RKO (cell line): ENCODE measurements around the gene ITGA3.
A peak's percentile ranks its signal among the peaks of the same experiment; 100 is the strongest.

Source experiments
- DNase-seq: peaks from one replicate; pipeline ENCODE4 v3.0.0-alpha.2; 2016; ENCODE audit warnings: low spot score

ITGA3 gene

DNA sequence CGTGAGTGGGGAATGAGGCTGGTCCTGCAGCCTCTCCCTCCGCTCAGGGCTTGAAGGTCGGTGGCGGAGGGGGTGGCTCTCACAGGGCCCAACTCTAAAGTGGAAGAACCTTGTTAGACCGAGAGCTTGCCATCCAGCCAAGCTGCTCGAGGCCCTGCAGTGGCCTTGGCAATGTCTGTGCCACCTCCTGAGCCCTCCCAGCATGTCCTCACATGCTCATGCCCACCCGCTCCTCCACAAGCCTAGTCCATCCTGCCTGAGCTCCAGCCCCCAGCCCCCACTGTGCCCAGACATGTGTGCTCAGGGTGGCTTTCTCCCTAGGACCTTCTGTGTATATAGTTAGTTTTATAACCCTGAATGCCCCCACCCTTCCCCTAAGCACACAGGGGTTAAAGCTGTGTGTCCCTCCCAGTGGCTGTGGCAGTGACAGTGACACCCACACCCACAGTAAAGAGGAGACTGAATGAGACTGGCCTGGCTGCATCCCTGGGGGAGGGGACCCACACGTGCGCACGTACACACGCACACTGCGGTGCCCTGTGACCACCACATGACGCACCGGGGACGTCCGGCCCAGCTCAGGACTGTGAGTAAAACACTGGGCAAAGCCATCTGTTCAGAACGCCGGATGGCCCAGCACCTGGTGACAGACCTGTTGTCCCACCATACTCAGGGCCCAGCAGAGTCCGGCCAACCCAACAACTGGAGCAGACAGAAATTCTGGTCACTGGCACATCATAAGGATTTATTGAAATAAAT, 54.9 kb downstream of the ITGA3 start:
- DNase-seq, result no peak

DNA sequence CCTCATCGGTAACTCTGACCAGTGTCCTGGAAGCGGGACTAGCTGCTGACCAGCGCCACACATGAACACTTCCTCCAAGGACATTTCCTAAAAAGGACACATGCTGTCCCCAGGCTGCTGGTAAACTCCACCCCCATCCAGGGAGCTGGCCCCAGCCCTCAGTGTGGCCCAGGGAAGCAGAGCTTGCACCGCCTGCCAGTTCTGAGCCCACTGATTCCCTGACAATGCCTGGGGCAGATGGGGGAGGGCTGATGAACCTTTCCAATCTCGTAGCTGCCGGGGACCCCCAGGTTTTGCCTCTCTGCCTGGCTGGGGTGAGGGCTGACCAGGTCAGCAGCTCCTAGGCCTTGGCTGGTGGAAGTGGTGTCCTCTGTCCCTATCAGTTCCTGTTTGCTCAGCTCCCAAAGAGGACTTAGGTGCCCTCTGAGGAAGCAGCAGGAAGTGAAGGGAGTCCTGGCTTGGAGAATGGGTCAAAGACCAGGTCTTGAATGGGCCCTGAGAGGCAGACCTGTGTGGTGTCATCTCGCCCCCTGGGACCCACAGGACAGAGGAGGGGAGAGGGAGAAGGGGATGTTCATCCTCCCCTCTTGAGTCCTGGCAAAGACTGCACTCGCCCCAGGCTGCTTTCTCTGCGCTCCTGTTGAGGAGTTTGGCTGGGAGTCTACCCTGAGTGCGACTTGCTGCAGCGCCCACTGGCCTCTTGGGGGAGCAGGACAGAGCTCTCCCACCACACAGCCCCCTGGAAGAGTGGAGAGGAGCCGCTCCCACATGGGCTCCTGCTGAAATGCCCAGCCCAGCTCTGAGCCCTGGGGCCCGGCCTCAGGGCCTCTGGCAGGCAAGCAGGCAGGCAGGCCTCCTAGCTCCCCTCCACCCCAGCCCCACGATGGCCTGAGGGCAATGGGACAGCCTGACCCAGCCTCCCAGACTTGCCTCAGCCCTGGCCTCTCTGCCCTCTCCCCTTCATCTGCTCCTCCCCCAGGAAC, 56.1 kb downstream of the ITGA3 start:
- DNase-seq, result no peak

DNA sequence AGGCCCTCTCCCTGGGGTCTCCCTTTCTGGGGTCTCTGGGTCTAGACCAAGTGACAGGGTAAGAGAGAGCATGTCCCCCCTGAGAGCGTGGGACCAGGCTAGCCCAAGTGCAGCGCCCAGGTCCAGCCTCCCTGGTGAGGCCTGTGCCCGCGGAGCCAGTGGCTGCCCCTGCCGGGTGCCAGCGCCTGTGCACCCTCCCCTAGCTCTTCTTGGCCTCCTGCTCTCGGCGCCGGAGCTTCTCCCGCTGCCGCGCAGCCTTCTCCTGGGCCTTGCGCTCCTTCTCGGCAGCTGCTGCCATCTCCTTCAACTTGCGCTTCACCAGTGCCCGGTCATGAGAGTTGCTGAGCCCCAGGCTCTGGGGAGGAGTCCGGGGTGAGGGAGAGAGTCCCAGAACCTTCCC, 56.8 kb downstream of the ITGA3 start:
- no peak for DNase-seq

DNA sequence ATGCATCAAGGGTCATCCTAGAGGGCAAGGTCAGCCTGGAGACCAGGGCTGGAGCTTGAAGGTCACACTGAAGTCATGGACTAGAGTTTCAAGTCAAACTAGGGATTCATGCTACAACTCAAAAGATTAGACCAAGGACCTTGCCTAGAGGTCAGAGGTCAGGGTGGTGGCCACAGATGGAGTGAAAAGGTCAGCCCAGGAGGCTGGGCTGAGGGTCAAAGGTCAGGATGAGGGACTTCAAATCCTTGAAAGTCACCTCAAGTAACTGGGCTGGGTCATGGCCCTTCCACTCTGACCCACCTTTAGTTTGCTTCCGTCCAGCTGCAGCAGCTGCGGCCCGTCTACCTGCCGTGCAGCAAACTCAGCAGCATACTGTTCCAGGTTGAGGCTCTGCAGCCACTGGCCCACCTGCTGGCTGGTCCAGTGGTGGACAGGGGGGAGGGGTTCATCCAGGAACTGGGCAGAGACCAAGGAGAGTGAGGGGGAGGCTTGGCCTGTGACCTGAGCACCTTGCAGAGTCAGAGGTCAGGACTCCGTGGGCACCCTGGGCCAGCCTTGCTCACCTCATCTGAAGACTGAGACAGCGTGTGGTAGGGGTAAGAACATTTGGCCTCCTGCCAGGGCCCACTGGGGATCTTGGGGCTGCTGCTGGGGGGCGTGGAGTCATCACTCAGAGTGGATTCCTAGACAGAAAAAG, 57.9 kb downstream of the ITGA3 start:
- DNase-seq, result no peak

DNA sequence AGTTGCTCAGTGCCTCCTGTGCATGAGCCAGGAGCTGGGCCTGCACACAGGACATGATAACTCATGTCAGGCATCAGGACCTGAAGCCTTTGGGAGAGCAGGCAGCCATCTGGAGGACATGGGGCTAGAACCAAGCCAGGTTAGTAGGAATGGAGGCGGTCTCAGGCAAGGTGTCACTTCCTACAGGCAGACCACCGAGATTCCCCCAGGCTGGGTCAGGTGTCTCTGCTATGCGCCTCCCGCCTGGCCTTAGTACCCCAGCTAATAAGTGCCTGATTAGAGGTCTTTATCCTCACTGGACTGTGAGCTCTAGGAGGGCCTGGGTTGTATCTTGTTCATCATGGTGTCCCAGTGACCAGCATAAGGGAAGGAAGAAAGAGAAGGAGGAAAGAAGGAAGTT, 58.5 kb downstream of the ITGA3 start:
- no peak for DNase-seq

DNA sequence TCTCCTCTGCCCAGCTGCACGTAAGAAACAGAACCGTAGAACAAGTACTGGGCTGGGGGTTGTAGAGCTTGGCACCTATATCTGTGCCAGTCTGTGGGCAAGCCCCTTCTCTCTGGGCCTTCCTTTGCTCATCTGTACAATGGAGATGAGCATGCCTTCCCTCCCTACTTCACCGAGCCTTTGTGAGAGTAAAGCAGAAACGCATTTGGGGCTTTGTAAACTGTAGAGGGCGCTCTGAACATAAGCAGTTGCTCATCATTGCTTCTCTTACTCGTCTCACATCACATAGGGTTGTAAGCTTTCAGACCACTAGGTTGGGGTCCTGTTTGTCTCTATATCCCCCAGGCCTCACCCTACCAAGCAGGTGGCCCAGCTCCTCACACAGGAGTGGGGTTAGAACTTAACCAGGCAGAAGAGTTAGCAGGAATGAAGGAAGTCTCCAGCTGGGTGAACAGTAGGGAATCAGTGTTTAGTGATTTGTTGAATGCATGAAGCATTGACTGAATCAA, 59.0 kb downstream of the ITGA3 start:
- DNase-seq, result peak; percentile 54

DNA sequence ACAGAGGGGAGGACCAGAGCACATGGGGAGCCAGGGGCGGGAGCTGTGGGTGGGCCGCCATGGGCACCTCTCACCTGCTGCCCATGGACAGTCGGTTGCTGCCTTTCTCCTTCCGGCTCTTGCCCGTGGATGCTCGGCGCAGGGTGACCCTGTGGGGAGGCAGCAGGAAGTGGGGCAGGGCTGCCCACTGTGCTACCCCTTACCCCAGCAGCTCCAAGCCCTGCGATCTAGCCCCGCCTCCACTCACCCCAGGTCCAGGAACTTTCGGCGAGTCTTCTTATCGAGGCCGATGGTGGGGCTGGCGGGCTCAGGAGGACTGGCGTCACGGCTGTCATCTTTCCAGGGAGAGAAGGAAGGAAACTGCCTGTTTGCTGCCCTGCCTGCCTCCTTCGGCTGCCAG, 59.8 kb downstream of the ITGA3 start:
- no peak for DNase-seq

DNA sequence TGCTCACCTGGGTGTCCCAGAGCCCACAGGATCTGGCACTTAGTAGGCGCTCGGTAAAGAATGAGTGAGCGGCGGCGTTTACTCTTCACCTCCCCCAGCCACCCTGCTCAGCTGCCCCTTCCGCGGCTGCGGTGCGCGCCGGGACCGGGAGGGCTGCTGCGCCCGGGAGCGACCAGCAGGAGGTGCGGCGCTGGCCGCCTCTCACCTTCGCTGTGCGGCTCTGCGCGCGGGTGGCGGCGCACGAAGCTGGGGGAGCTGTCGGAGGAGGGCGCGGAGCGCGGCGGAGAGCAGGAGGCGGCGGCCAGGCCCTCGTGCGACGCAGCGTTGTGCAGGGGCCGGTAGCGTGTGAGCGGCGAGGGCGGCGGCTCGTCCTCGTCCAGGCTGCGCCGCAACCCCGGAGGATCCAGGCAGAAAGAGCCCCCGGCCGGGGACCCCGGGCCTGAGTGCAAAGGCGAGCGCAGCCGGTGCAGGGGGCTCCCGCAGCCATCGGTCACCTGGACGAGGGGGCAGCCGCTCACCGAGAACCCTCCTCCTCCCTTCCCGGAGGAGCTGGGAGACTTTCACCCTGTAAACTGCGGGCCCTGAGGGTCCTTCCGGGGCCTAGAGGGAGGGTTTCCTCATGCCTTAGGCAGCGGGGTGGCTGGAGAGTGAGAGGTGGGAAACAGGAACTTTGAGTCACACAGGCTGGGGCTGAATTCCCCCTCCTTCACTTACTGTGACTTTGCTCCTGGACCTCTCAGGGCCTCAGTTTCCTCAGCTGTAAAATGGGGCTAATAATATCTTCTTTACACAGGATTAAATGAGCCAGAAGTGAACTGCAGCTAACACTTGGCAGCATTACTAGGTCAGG, 61.5 kb downstream of the ITGA3 start:
- DNase-seq, result no peak

DNA sequence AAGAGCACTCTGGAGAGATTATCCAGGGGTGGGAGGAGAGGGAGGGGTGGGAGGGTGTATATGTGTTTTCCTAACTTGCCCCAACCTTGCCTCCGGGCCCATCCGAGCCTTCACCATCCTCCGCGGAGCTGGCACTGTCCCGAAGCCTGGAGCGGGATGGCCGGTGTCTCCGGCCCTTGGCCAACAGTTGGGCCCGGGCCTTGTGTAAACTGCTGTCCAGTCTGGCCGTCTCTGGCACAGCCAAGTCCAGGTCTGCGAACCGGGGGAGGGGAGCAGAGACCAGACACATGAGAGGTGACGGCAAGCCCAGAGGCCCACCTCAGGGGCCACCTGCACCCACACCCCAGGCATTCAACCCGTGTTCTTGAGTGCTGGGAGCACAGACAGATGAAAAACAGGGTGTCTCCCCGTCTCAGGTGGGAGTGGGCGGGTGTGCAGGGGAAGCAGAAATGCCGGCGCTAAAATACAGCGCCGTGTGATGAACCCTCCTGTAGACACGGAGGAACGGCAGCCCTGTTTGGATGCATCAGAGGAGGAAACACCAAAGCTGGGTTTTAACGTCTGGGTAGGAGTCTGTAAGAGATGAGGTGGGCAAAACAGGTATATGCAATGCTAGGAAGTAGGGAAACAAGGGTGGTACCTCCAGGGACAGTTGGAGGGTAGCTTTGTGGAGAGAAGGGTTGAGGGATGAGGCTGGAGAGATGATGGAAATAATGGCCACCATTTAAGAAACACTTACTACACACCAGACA, 62.3 kb downstream of the ITGA3 start:
- no peak for DNase-seq

DNA sequence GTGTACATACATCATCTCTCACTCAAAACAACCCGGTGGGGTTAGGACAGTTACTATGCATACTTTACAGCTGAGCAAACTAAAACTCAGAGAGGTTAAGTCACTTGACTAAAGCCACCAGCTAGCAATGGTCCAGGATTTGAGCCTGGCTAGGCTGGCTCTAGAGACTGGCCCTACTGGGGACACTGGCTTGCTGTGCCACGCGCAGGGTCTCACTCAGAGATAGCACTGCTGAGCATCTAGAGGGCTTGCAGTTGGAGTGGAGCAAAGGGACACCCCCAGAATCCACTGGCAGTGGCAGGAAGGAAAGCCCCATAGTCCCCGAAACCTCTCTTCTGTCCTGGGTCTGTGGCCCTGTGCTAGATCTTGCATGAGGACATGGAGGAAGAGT, 62.9 kb downstream of the ITGA3 start:
- DNase-seq, result no peak

DNA sequence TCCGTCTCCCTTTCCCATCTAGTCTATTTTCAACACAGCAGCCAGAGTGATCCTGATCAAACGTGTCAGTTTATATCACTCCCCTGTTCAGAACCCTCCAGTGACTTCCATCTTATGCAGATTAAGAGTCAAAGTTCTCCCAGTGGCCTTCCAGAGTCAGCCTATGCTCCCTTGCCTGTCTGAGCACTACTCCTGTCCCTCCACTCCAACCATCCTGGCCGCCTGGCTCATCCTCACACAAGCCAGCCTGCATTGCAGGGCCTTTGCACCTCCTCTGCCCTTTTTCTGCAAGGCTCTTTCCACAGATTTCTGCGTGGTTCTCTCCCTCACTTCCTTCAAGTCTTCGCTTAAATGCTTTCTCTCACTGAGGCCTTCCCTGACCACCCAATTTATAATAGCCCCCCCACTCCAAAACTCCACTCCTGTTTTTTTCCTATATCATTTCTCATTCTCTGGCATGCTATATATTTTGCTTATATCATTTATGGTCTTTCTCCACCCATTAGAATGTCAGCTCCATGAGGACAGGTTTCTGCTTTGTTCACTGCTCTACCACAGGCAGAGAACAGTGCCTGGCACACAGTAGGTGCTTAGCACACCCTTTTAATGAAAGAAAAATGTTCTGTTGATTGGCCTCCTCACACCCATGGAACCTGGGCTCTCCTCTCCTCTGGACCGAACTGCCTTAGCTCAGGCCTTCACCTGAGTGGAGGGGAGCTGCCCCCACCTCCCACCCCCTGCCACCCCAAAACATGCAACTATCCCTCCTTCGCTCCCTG, 64.8 kb downstream of the ITGA3 start:
- no peak for DNase-seq

DNA sequence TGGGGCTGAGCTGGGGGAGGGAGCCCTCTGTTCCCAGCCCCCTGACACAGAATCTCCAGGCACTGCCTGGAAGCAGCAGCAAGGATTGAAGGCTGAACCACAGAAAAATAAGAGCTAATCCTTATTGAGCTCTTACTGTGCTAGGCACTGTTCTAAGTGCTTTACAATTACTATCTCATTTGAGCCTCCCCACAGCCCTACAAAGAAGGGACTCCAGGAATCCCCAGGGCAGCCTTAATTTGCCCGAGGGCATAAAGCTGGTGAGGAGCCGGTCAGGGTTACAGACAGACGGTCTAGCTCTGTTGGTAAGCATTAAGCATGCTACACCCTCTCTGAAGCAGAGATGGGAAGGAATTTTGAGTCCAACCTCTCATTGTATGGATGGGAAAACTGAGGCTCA, 67.0 kb downstream of the ITGA3 start:
- DNase-seq, result no peak

DNA sequence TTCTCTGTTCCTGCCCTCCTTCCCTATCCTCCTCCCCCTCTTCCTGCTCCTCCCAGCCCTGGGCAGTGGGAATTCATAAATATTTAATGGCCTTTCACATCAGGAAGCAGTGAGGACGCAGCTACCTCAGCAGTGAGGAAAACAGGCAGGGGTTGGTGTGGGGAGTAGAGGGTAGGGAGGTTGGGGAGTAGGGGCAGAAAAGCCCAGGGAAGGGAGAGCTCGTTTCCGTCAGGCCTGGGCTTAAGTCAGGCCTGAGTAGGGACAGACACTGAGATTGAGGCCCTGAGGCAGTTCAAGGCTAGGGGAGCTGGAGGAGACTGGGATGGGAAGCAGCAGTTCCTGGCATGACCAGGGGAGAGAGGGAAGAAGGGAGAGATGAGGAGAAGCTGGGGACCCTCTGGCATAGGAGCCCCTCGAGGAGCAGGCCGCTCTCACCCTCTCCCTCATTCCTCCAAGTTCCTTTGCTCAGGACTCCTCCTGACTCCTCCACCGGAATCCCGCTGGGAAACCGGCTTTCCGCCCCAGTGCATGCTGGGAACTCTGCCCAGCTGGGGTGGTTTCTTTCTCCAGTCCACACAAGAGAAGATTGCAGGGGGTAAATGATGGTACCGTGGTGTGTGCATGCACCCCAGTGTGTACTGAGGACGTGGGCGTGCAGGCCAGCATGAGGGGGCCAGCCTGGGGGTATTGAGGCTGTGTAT, 67.9 kb downstream of the ITGA3 start:
- no peak for DNase-seq

DNA sequence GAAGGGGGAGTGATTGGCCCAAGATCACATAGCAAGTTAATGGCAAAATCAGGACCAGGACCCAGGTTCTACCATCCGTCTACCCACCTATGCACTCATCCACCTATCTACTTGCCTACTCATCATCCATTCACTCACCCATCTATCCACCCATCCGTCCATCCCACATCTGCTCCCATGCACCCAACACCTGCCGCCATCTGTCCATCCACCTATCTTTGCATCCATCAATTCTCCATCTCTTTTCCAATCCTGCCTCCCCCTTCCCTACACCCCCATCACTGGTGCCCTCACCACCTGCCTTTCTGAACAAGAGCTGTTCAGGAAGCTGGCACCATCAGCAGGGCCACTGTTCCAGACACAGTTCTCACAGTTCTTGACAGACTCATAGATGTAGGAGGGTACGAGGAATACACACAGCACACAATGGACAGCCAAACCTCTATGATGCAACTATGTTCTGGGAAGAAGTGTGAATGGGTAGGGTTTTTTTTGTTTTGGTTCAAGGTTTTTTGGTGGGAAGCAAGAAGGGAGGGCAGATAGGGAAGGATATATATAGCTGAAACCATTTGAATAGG, 69.6 kb downstream of the ITGA3 start:
- DNase-seq, result no peak

DNA sequence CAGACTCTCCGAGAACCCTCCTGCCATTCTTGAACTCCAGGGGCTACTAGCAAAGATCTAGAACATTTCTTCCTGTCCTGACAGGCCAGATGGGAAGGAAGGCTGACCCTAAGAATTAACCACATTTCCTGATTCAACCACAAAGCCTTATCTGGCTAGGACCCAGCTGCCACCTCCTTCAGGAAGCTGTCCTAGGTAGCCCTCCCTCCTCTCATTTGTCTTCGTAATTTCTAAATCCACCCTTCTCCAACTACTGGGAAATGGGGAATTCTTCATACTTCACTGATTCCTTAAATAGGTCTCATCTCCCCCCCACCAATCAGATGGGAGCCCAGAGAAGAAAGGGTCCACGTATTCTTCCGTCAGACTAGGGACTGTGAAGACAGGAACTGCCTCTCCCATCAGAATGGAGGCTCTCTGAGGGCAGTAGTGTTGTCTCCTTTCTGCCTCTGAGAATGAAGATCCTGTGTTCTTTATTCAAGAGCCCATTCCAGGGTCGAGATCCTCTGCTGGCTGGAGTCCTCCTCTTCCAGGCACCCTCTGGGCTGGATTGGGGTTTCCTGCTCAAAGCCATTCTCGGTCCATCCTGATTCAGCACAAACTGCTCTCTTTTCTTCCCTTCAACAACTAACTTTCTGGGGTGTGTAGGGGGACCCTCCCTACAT, 71.9 kb downstream of the ITGA3 start:
- no peak for DNase-seq

DNA sequence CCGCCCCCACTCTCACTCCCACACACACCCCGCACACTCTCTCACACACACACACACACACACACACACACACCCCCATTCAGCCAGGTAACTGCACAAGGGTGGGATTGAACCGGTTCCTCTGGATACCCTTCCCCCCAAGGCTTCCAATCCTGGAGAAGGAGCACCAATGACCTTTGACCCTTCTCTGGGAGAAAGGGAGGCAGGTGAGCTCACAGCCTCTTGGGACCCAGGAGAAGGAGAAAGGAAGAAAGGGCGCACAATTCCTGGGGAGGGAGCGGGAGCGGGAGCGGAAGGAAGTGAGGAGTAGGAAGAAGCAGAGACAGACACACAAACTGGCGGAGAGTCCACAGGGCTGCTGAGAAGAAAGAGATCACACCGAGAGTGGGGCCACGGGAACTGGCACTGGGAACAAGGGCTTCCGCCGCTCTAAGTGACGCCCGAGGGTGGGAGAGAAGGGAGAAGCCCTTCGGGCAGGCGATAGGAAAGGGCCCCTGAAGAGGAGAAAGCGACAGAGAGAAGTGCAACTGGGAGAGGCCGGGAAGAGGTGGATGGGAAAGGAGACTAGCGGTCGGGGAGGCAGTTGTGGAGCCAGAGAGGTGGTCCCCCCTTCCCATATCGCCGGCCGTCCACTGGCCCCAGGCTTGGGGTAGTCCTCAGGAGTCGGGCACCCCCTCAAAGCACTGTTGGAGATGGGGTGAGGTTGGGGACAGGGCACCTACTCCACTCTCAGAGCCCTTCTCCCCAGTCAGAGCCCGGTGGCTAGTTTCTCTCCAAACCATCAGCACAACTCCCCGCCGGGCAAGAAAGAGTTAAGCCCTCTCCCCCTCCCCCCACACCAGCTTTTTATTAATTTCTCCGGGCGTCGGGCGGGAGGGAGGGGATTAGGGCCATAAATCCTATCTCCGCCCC, 72.8 kb downstream of the ITGA3 start:
- no peak for DNase-seq

DNA sequence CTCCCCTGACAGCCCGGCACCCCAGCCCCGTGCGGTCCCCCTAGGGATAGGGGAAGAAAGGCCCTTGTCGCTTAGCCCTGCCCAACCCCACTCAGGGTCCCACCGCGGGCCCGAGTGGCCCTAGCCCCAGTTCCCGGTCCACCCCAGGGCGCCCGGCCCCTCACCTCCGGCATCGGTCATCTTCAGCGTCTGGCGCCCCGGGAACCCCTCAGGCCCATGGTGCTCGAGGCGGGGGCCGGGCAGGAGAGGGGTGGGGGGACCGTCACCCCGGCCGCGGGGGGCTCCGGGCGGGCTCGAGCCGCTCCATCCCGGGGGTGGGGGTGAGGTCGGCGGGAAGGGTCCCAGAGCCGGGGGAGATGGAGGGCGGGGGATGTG, 73.4 kb downstream of the ITGA3 start:
- no peak for DNase-seq
